AG09319 (cell line): ENCODE data around the gene BTBD9.

Source experiments
- DNase-seq: peaks from one replicate; pipeline ENCODE4 v3.0.0-alpha.2; 2010; ENCODE audit warnings: low read depth; ENCODE audit errors: extremely low read depth
- CTCF ChIP-seq: IDR thresholded peaks from 2 replicates; pipeline ENCODE4 v1.5.1; 2011; ENCODE audit warnings: low read depth, mild to moderate bottlenecking, inconsistent platforms, low read length, moderate library complexity

Gene BTBD9

GRCh38 chr6:38158762-38159350 lies 480.9 kb downstream of the BTBD9 start:
- no peak for TF ChIP-seq CTCF

DNA sequence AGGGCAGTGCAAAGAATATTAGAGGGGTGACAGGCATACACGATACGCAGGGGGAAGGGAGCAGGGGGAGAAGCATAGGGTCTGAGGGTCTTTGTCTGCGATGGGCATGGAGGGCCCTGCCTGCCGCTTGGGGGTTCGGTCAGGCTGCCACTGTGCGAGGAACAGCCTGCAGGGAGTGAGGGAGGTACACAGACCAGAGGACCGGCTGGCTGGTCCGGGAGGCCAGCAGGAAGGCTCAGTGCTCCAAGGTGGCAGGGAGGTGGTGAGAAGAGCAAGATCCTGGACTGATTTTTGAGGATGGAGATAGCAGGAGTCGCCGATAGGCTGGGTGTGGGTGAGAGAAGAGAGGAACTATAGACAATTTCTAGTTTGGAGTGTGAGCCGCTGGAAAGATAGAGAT lies 481.8 kb downstream of the BTBD9 start:
- no peak for DNase-seq
- no peak for TF ChIP-seq CTCF

More at GRCh38 chr6:38158762-38159350, 480.9 kb downstream of the BTBD9 start:
- no peak for DNase-seq

DNA sequence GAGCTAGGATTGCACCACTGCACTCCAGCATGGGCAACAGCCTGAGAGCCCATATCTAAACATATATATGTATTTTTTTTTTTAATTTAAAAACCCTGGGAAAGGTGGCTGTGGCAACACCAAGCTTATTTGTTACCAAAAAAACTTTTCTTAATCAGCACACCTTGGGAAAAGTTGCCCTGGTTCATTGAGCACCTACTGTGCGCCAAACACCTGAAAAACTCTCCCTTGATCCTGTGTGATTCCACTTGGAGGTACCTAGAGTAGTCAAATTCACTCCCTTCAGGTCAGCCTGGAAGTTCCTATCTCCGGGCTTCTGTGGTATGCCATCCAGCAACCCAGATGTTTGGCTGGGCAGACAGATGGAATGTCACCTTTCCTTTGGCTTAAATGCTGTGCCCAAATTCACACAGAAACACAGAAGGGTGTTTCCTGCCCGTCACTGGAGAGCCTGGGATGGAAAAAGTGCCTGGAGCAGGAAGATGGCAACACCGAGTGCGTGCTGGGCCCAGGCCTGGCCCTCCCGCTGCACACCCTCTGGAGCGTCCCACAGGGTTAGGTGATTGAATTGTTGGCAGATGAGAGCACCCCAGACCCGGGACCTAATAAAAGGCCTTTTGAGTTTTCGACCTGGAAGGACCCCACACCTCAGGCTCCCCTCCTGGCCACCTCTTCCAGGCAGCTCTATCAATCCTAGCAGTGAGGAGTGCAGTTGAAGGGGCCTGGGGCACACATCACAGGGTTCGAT lies 482.7 kb downstream of the BTBD9 start:
- no peak for DNase-seq
- no peak for TF ChIP-seq CTCF

GRCh38 chr6:38155621-38156204 lies 484.0 kb downstream of the BTBD9 start:
- no peak for DNase-seq
- no peak for TF ChIP-seq CTCF

GRCh38 chr6:38155144-38155543 lies 484.6 kb downstream of the BTBD9 start:
- no peak for TF ChIP-seq CTCF
- no peak for DNase-seq

- no peak for TF ChIP-seq CTCF
- no peak for DNase-seq
These were observed 485.0 kb downstream of the BTBD9 start for GRCh38 chr6:38154731-38155130.

- no peak for DNase-seq
- no peak for TF ChIP-seq CTCF
These were observed 485.9 kb downstream of the BTBD9 start for GRCh38 chr6:38153798-38154345.
